ENCODE results near the gene CPZ. TPM values are rescaled to one million over a fixed set of nuclear protein-coding genes. Genes with fewer than 3 reads are reported as not detected.
A peak's percentile ranks its signal among the peaks of the same experiment; 100 is the strongest.

The CPZ gene
- polyA plus RNA-seq, 1 donor, result 3.1 TPM

DNA sequence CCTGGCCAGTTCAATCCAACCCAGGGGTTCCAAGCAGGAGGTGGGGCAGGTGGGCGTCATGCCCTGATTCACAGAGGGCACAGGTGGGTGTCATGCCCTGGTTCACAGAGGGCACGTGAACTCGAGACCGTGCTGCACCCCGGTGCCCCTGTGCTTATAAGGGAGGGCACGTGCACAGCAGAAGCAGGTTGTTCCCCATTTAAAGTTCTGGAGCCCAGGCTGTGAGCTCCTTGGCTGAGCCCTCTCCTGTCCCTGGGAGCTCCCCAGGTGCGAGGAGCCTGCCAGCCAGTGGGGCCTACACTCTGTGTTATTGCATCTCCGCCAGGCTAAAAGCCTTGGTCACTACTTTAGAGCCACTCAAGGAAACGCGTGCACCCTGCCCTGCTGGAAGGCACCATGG, 3.2 kb upstream of the CPZ start:
- no peak for DNase-seq
- Histone ChIP-seq H3K9me3 (ENCODE audit: control insufficient read depth, low read depth, low read length) (no peaks in the 10 kb centered on the region), H3K27ac (ENCODE audit: low read length) (no peak overlapping the region), H3K27me3 (ENCODE audit: control insufficient read depth, insufficient read depth, low read length) (peaks cover 53% of the 10 kb centered on the region), H3K36me3 (ENCODE audit: control insufficient read depth, insufficient read depth, low read length) (no peaks in the 10 kb centered on the region), H3K4me3 (ENCODE audit: low read length) (no peak overlapping the region), H3K4me1 (ENCODE audit: control insufficient read depth, insufficient read depth, low read length) (no peaks in the 10 kb centered on the region)
- WGBS (ENCODE audit: insufficient coverage, low lambda C conversion rate), result no CpG with 5 or more reads among the region's 10 CpGs

DNA sequence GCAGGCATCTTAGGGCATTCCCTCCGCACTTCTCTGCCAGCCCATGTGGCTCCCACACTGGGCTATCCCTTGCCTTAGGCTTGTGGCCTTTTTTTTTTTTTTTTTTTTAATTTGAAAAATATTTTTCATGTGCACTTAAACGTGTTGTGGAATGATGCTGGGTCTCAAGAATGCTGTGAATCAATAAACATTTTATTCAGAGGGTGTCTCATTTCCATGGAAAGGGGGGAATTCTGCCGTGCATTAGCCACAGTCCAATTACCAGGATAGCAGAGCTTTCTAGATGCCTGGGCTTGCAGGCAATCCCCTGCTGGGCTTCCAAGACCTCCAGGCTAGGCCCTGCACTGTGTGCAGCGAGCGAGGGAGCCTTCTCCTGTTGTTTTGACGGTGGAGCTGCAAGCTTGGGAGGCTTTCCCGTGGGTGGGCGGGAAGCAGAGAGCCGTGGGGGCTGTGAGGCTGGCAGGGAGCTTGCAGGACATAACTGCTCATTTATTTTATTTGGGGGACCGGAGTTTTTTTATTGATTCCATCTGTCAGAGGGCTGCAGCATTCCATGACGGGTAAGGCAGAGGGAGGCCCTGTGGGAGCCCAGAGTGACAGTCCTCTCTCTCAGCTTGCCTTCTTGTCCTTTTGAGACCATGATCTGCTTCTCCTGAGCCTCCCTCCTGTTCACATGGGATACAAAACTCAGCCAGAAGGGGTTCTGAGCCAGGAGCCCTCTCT, 2.6 kb upstream of the CPZ start:
- Histone ChIP-seq H3K4me1 (ENCODE audit: control insufficient read depth, insufficient read depth, low read length) (no peaks in the 10 kb centered on the region), H3K9me3 (ENCODE audit: control insufficient read depth, low read depth, low read length) (no peaks in the 10 kb centered on the region), H3K4me3 (ENCODE audit: low read length) (no peak overlapping the region), H3K36me3 (ENCODE audit: control insufficient read depth, insufficient read depth, low read length) (no peaks in the 10 kb centered on the region), H3K27ac (ENCODE audit: low read length) (no peak overlapping the region), H3K27me3 (ENCODE audit: control insufficient read depth, insufficient read depth, low read length) (peaks cover 53% of the 10 kb centered on the region)
- no peak for DNase-seq
- no CpG with 5 or more reads among the region's 11 CpGs for WGBS (ENCODE audit: insufficient coverage, low lambda C conversion rate)

DNA sequence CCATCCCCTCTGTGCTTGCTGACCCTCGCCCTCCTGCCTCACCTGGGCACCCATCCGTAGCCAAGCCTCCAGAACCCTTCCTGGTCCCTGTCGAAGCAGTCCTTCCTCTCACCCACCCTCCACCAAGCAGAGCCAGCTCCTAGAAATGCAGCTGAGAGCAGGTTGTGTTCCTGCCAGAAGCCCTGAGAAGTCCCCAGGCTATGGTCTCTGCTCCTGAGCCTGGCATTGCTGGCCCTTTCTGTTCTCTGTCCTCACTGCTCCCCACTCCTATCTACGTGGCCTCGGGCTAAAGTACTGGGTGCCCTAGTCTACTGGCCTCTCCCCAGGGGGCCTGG, 2.1 kb upstream of the CPZ start:
- Histone ChIP-seq H3K36me3 (ENCODE audit: control insufficient read depth, insufficient read depth, low read length) (no peaks in the 10 kb centered on the region), H3K4me3 (ENCODE audit: low read length) (no peak overlapping the region), H3K27me3 (ENCODE audit: control insufficient read depth, insufficient read depth, low read length) (peaks cover 49% of the 10 kb centered on the region), H3K4me1 (ENCODE audit: control insufficient read depth, insufficient read depth, low read length) (no peaks in the 10 kb centered on the region), H3K27ac (ENCODE audit: low read length) (no peak overlapping the region), H3K9me3 (ENCODE audit: control insufficient read depth, low read depth, low read length) (no peaks in the 10 kb centered on the region)
- no CpG with 5 or more reads among the region's 5 CpGs for WGBS (ENCODE audit: insufficient coverage, low lambda C conversion rate)
- no peak for DNase-seq

DNA sequence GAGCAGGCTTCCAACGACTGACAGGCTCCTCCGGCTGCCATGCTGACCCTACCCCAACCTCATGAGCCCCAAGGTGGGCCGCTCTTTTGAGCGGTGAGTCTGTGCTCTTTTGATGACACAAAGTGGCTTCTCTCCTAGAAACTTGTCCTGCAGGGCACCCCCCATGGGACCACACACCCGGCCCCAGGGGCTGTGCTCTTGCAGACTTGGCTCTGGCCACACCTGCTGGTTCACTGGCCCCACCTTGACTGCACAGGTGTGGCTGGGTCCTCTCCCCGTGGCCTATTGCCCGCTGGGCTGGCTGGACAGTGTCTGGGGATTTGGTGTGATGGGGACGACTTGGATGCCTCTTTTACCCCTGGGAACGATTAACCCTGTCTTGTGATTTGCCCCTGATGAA, 1.5 kb upstream of the CPZ start:
- no CpG with 5 or more reads among the region's 9 CpGs for WGBS (ENCODE audit: insufficient coverage, low lambda C conversion rate)
- DNase-seq, result no peak
- no peak overlapping the region for H3K27ac ChIP-seq (ENCODE audit: low read length)
- no peaks in the 10 kb centered on the region for H3K9me3 ChIP-seq (ENCODE audit: control insufficient read depth, low read depth, low read length)
- H3K4me1 ChIP-seq (ENCODE audit: control insufficient read depth, insufficient read depth, low read length), result no peaks in the 10 kb centered on the region
- no peak overlapping the region for H3K4me3 ChIP-seq (ENCODE audit: low read length)
- H3K36me3 ChIP-seq (ENCODE audit: control insufficient read depth, insufficient read depth, low read length), result no peaks in the 10 kb centered on the region
- peaks cover 46% of the 10 kb centered on the region for H3K27me3 ChIP-seq (ENCODE audit: control insufficient read depth, insufficient read depth, low read length)

DNA sequence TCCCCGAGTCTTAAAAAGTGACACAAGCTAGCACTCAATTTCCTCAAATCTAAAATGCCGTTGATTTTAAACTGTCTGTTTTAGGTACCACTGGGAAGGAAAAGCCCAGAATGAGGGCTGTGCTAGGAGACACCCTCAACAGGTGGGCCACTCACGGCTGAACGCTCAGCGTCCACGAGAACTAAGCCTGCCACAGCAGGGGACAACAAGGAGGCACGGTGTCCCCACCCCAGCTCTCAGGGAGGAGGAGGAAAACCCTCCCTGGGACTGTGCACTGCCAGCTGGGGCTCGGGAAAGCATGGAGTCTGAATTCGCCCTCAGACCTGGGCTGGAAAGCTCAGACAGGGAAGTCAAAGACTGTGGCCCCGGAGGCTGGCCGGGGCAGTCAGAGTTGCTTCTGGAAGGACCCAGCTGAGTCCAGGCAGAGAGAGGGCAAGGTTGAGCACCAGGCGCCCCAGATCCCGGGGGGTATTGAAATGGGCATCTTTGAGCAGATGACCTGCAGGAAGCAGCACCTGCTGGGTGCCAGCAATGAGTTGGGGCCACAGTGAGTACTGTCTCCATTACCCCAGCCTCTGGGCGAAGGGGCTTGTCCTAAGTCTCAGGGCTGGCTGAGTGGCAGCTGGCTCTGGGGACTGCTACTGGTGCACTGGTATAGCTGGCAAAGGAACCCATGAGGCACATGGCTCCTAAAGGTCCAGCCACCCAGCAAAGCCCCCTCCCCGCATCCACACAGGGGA, 769 bp upstream of the CPZ start:
- no peak for DNase-seq
- Histone ChIP-seq H3K9me3 (ENCODE audit: control insufficient read depth, low read depth, low read length) (no peaks in the 10 kb centered on the region), H3K4me3 (ENCODE audit: low read length) (no peak overlapping the region), H3K4me1 (ENCODE audit: control insufficient read depth, insufficient read depth, low read length) (no peaks in the 10 kb centered on the region), H3K27ac (ENCODE audit: low read length) (no peak overlapping the region), H3K27me3 (ENCODE audit: control insufficient read depth, insufficient read depth, low read length) (peaks cover 46% of the 10 kb centered on the region), H3K36me3 (ENCODE audit: control insufficient read depth, insufficient read depth, low read length) (no peaks in the 10 kb centered on the region)
- no CpG with 5 or more reads among the region's 15 CpGs for WGBS (ENCODE audit: insufficient coverage, low lambda C conversion rate)

DNA sequence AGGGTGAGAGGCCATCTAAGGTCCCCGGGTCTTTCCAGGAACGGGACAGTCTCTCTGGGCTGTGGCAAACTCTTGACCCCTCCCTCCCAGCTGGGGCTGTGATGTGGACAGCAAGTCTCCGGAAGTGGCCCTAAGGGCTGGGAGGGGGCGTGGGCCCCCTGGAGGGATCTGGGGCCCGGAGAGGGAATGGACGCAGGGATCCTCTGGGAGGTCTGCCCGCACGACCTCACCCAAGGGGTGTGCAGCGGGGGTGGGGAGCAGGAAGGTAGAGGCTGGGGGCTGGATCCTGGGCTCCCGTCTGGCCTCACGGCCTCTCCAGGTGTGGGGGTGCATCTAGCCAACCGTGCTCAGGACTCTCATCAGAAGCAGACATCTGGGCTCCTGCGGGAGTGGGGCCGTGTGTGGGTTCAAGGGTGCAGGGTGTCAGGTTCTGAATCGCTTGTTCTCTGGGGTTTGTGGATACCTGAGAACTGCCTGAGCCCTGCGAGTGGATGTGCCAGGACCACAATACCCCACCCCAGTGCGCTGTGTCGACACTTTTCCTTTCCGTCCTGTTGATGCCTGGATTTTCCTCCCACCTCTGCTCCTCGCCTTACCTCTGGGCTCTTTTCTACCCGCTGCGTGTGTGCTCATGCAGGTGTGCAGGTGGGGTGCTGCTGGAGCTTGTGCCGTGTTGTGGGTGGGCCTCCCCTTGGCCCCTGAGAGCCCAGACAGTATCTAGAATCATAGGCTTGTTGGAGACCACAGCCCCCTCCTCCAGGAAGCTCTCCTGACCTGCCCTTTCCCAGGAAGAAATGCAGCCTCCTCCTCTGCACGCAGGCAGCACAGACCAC, 915 bp downstream of the CPZ start:
- H3K9me3 ChIP-seq (ENCODE audit: control insufficient read depth, low read depth, low read length), result no peaks in the 10 kb centered on the region
- H3K27me3 ChIP-seq (ENCODE audit: control insufficient read depth, insufficient read depth, low read length), result peaks cover 46% of the 10 kb centered on the region
- H3K36me3 ChIP-seq (ENCODE audit: control insufficient read depth, insufficient read depth, low read length), result no peaks in the 10 kb centered on the region
- H3K4me3 ChIP-seq (ENCODE audit: low read length), result peak overlapping the region; percentile 18
- WGBS (ENCODE audit: insufficient coverage, low lambda C conversion rate), result 40% methylated on average over 3 of the region's 24 CpGs
- H3K27ac ChIP-seq (ENCODE audit: low read length), result no peak overlapping the region
- no peak for DNase-seq
- H3K4me1 ChIP-seq (ENCODE audit: control insufficient read depth, insufficient read depth, low read length), result no peaks in the 10 kb centered on the region

DNA sequence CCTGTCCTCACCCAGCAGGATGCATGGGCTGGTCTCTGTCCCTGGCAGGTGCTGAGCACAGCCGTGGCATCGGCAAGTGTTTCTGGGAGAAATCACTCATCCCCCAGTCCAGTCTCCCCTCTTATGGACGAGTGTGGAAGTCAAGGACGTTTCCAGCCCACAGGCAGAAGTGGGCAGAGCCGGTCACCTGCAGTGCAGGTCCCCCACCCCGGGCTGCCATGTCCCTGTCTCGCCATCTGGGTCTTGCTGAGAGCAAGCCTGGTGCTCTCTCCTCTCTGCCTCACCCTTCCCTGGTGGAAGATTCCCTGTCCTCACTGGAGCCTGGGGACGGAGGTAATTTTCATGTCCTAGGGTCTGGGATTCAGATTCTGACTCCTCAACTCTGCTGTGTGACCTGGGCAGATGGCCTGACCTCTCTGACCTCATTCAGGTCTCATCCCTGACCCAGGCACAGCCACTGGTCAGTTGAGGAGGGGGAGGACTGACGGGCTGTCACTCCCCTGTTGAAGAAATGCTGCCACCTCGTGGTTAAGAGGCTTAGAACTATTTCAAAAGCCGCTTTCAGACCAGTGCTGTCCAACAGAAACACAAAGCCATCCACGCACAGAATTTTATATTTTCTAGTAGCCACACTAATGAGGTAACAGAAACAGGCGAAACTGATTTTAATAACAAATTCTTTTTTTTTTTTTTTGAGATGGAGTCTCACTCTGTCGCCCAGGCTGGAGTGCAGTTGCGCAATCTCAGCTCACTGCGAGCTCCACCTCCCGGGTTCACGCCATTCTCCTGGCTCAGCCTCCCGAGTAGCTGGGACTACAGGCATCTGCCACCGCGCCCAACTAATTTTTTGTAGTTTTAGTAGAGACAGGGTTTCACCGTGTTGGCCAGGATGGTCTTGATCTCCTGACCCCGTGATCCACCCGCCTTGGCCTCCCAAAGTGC, 1.8 kb downstream of the CPZ start:
- H3K9me3 ChIP-seq (ENCODE audit: control insufficient read depth, low read depth, low read length), result no peaks in the 10 kb centered on the region
- no peaks in the 10 kb centered on the region for H3K36me3 ChIP-seq (ENCODE audit: control insufficient read depth, insufficient read depth, low read length)
- no CpG with 5 or more reads among the region's 24 CpGs for WGBS (ENCODE audit: insufficient coverage, low lambda C conversion rate)
- no peak overlapping the region for H3K27ac ChIP-seq (ENCODE audit: low read length)
- H3K4me1 ChIP-seq (ENCODE audit: control insufficient read depth, insufficient read depth, low read length), result no peaks in the 10 kb centered on the region
- DNase-seq, result peak; percentile 34 to 52
- no peak overlapping the region for H3K4me3 ChIP-seq (ENCODE audit: low read length)
- peaks cover 44% of the 10 kb centered on the region for H3K27me3 ChIP-seq (ENCODE audit: control insufficient read depth, insufficient read depth, low read length)

DNA sequence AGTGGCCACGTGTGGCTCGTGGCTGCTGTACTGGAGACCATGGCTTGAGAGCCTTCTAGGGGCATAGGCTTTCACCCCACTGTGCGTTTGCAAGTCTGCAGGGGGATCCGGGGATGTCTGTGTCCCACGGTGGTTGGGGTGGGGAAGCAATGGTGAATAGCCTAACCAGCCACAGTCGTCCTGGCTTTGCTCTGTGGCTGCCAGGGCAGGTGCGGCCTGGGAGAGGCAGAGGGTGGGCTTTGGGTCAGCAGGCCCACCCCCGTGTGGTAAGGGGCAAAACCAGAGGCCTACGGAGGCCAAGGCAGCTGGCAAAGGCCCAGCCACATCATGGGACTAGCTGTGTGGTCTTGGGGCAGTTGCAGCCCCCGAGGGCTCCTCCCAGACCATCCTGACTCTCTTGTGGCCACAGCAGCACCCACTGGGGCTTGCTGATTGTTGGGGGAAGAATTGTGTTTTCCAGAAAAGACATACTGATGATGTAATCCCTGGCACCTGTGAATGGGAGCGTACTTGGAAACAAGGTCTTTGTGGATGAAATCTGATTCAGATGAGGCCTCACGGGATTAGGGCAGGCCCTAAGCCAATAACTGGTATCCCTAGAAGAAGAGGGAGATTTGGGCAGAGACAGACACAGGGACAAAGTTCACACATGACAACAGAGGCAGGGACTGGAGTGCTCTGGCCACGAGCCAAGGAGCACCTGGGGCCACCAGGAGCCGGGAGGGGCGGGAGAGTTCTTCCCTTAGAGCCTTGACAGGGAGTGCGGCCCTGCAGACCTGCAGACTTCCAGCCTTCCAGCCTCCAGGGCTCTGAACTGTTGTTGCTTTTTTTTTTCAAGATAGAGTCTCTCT, 2.9 kb downstream of the CPZ start:
- Histone ChIP-seq H3K4me1 (ENCODE audit: control insufficient read depth, insufficient read depth, low read length) (no peaks in the 10 kb centered on the region), H3K27me3 (ENCODE audit: control insufficient read depth, insufficient read depth, low read length) (peaks cover 38% of the 10 kb centered on the region), H3K4me3 (ENCODE audit: low read length) (no peak overlapping the region), H3K27ac (ENCODE audit: low read length) (no peak overlapping the region), H3K9me3 (ENCODE audit: control insufficient read depth, low read depth, low read length) (no peaks in the 10 kb centered on the region), H3K36me3 (ENCODE audit: control insufficient read depth, insufficient read depth, low read length) (no peaks in the 10 kb centered on the region)
- peak; percentile 41 to 78 for DNase-seq
- WGBS (ENCODE audit: insufficient coverage, low lambda C conversion rate), result no CpG with 5 or more reads among the region's 16 CpGs

DNA sequence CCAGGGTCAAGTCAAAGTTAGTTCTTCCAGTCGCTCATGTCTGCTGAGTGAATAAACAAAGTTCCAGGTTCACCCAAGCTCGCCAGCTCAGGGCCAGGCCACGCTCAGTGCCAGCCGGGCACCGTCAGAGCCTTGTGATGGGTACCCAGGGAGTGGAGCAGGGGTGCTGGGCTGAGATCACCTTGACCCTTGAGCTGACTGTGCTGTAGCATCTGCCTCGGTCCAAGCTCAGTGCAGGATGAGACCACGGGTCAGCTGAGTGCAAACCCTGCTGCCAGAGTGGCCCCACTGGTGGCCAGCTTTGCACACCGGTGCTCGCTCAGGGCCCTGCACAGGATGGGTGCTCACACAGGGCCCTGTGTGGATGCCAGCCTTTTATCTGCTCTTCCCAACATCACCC, 4.3 kb downstream of the CPZ start:
- no peaks in the 10 kb centered on the region for H3K9me3 ChIP-seq (ENCODE audit: control insufficient read depth, low read depth, low read length)
- H3K27ac ChIP-seq (ENCODE audit: low read length), result no peak overlapping the region
- H3K4me3 ChIP-seq (ENCODE audit: low read length), result no peak overlapping the region
- DNase-seq, result no peak
- peaks cover 24% of the 10 kb centered on the region for H3K27me3 ChIP-seq (ENCODE audit: control insufficient read depth, insufficient read depth, low read length)
- WGBS (ENCODE audit: insufficient coverage, low lambda C conversion rate), result no CpG with 5 or more reads among the region's 9 CpGs
- no peaks in the 10 kb centered on the region for H3K4me1 ChIP-seq (ENCODE audit: control insufficient read depth, insufficient read depth, low read length)
- H3K36me3 ChIP-seq (ENCODE audit: control insufficient read depth, insufficient read depth, low read length), result no peaks in the 10 kb centered on the region

Data from large intestine (tissue), 3 donors.